GM21526 (cell line): ENCODE data around the gene DPP3.
"Not testable (repeated sequence)": the region's sequence is repeated elsewhere in the genome, so short reads cannot be mapped to it uniquely, and the experiment has no call there.

Experiments used
- ATAC-seq: cut with Tn5 transposase; IDR thresholded peaks from one replicate; pipeline ENCODE4 v1.9.1; 2021; ENCODE audit warnings: moderate library complexity; ENCODE audit not compliant: unreplicated experiment, low FRiP score

DPP3 gene

DNA sequence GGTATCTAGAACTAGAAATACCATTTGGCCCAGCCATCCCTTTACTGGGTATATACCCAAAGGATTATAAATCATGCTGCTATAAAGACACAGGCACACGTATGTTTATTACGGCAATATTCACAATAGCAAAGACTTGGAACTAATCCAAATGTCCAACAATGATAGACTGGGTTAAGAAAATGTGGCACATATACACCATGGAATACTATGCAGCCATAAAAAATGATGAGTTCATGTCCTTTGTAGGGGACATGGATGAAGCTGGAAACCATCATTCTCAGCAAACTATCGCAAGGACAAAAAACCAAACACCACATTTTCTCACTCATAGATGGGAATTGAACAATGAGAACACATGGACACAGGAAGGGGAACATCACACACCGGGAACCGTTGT, 16.1 kb upstream of the DPP3 start:
- not testable (repeated sequence) for ATAC-seq

DNA sequence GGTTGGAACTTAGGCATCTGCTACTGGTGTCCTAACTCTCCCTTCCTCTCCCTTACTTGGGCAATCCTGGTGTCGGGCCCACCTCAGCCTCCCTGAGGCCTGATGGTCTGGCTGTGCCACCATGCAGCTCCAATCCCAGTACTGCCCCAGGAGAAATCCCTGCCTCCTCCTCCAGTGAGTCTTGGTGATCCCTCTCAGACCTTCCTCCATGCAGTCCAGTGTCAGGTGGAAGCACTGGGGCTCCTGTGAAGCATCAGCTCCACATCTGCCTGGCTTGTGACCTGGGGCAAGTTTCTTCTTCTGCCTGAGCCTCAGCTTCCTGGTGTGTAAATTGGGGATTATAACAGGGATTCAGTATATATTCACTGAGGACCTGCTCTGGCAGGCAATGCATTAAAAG, 15.3 kb upstream of the DPP3 start:
- ATAC-seq, result no peak

DNA sequence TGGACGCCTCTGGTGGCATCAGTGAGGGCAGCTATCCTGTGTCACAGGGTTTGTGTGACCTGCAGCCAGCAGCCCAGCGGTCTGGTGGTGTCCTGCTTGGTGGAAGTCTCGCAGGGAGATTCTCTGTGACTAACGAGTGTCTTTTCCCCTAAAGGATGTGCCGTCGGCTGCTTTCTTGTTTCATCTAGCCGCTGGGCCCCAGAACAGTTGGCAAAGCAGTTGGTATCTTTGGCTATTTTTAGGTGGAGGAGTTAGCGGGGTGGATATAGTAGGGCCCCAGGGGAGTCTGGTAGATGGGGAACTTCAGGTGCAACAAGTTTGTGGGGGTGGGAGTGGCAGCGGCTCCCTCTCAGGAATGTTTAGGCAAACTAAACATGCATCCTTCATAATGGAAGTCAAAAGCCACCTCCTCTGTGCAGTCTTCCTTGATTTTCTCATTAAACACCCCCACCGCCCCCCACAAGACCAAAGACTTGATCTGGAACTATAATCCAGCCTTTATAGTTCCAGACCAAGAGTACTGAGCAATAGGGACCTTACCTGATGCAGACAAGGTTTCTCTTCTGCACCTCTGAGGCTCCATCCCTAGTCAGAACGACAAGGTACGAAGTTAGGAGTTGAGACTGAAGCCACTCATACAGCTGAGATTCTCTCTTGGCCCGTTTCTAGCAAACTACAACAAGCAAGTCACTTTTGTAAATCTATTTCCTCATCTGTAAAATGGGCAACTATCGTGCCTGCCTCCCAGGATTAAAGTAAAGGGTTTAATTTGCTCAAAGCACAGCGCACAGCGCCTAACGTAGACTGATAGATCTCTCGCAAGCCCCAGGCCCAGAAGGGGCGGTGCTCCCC, 14.6 kb upstream of the DPP3 start:
- ATAC-seq, result no peak

DNA sequence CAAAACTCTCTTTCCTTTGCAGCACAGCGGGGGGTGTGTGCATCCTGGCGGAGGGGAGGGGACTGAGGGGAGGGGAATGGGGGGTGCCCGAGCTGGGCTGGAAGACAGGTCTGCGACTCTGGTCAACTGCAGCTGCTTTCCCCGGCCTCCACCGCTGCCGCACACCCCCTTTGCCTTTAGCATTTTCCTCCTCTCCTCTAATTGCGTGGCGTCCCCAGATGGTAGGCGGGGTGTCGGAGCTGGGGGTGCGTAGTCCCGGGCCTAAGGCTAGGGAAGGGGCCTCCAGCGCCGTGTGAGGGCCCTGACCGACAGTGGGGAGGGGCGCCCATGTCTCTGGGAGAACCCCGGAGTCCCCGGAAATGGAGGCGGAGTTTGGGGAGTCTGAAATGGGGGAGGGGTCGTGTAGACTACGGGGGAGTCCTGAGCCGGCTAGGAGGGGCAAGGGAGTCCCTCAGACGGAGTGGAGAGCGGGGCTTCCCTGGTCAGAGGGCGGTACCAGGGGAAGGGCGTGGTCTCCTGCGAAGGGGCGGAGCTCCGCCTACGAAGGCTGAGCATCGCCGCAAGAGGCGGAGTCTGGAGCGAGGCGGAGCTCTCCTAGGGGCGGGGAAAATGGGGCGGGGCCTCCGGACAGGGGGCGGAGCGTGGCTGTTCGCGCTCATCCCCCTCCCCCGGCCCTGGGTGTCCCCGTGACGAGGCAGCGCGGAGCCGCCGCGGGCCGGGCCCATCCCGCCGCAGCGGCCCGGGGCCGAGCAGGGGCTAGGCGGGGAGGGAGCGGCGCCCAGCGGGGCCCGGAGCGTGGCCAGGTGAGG, 13.8 kb upstream of the DPP3 start, which contains the start of gene PELI3:
TSS of gene PELI3 (plus strand) at position 681 of the 809 bp plus-strand sequence. CDS start 1,224 bp downstream, outside the sequence.
- ATAC-seq, result peak; percentile 63

DNA sequence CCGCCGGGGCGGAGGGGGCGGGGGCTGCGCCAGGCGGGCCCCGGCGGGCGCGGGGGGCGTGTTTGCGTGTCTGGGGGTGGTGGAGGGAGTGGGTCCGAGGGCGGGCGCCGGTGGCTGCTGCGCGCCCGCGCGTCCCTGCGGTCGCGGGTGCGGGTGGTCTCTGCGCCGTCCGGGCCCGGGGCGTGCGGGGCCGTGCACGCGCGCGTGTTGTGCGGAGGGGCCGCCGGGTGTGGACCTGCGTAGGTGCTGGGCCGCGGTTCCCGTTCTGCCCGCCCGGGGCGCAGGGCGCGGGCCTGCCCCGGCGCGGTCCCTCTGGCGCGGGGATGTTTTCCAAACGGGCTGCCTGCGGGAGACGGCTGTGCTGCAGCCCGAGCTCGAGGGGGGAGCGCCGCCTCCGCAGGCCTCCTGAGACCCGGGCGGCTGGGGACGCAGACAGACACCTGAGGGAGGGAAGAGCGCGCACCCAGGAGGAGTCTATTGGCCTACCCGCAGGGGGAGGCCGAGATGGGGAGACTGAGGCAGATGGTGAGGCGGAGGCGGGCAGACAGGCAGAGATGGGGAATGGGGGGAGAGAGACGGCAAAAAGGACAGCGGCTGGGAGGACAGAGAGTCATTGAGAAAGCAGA, 13.1 kb upstream of the DPP3 start:
- peak; percentile 27 for ATAC-seq

DNA sequence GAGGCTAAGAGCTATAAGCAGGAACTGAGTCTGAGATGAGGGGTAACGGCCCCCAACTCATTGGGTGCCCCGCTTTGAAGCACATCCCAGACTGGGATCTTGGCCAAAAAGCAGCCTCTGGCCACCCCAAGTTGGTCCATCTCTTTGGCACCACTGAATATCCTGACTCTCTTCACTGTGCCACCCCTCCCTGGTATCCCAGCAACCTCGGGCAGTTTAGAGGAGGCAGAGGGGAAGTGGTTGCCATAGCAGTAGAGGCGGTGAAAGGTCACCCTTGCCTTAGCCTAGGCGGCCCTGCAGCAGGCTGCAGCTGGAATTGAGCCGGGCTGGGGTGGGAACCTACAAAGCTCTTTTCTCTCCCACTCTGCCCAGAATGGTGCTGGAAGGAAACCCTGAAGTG, 12.5 kb upstream of the DPP3 start:
- ATAC-seq, result no peak

DNA sequence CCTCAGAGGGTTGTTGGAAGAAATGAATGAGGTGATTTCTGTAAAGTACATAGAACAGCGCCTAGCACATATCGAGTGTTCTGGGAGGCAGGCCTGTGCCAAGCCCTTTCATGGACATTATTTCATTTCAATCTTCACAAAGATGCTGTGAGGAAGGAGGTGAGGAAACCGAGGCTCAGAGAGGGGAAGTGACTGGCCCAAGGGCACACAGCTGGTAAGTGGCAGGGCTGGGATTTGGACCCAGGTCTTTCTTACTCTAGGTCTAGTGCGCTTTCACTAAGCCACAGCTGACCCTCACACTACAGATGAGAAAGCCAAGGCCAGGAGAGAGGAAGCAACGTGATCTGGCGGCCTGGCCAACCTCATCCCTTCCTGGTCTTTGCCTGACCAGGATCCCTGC, 11.5 kb upstream of the DPP3 start:
- ATAC-seq, result no peak

DNA sequence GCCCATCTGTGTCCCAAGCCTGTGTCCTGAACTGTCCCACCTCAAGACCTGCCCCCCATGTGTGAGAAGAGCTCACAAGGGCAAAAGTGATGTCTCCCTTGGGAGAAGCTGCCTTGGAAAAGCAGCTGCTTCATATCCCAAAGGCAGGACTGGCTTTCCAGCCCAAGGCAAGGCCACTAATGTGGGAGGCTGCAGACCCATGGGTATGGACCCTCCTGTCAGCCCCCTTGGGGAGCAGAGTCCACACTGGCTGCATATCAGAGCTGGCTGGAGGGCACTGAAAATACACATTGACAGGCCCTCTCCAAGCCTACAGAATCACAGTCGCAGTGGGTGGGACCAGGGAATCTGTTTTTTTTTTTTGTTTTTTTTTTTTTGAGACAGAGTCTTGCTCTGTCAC, 10.8 kb upstream of the DPP3 start:
- no peak for ATAC-seq

DNA sequence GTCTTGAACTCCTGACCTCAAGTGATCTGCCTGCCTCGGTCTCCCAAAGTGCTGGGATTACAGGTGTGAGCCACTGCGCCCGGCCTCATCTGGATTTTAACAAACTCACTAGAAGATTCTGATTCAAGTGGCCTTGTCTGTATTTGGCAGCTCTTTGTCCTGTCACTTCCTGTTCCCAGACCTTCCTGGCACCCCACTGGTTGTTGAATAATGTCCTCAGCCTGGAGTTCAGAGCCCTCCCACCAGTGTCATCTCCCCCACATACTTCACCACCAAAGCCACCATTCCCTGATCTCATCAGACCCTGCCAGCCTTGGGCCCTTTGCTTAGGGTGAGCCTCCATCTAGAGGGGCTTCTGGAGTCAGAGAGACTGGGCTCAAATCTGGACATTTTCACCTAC, 10.2 kb upstream of the DPP3 start:
- ATAC-seq, result no peak

DNA sequence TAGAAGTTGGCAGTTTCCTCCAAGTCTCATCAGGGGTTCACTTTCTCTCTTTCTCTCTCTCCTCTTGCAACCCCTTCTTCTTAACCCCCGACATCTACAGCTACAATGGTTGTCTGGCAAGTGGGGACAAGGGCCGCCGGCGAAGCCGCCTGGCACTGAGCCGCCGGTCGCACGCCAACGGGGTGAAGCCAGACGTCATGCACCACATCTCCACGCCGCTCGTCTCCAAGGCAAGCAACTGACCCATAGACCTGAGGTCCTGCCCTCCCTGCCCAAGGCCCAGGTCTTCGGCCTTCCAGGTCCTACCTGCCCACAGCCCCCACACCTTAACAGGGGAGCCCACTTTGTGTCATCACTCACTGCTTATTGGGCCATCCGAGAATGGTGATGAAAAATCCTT, 9.1 kb upstream of the DPP3 start:
- no peak for ATAC-seq

DNA sequence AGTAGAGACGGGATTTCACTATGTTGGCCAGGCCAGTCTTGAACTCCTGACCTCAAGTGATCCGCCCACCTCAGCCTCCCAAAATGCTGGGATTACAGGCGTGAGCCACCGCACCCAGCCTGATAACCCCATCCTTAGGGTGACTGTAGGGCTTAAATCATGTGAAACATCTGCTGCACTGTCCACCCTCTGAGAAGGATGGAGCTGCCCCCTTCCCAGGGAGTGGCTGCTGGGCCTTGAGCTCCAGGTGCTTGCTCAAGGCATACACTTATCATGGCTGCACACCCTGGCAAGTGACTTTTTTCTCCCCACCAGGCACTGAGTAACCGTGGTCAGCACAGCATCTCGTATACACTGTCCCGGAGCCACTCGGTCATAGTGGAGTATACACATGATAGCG, 8.2 kb upstream of the DPP3 start:
- ATAC-seq, result no peak

DNA sequence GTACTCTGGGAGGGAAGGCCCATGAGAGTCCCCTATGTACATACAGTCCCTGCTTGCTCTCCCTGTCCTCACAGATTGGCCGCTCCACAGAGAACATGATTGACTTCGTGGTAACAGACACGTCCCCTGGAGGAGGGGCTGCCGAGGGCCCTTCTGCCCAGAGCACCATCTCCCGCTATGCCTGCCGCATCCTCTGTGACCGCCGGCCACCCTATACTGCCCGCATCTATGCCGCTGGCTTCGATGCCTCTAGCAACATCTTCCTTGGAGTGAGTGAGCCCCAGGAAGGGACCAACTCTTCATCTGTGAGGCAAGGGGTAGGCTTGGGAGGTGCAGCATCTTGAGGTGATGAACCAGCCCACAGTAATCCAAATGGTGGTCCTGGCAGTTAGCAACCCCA, 7.1 kb upstream of the DPP3 start:
- ATAC-seq, result no peak

DNA sequence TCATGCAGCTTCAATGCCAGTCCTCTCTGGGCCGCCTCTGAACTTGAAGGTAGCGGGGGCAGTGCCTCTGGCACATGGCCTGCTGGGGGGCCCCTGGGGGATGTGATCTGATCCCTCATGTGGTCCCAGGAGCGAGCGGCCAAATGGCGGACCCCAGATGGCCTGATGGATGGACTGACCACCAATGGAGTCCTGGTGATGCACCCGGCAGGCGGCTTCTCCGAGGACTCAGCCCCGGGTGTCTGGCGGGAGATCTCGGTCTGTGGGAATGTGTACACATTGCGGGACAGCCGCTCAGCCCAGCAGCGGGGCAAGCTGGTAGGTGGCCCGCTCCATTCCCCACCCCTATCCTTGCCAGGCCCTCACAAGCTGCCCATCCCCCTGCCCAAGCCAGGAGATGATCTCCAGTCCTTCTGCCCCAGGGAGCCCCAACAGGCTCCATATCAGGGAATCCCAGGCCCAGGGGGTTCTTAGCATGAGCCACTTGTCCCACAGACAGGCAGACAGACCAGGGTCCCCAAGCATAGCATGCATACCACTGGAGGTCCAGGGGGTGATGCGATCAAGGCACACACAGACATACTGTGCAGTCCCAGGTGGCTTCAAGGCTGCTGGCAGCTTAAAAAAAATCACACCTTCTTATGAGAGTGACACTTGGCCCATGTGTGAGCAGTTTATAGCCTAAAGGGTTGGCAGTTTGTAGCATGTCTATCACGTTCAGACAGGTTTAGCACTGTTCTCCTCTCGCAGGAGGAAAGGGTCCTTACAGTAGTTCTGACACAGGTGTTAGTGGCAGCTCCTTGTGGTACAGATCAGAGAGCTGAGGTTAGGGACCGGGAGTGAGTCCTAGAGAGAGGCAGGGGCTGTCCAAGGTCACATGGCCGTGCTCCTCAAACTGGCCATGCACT, 6.4 kb upstream of the DPP3 start:
- ATAC-seq, result no peak

DNA sequence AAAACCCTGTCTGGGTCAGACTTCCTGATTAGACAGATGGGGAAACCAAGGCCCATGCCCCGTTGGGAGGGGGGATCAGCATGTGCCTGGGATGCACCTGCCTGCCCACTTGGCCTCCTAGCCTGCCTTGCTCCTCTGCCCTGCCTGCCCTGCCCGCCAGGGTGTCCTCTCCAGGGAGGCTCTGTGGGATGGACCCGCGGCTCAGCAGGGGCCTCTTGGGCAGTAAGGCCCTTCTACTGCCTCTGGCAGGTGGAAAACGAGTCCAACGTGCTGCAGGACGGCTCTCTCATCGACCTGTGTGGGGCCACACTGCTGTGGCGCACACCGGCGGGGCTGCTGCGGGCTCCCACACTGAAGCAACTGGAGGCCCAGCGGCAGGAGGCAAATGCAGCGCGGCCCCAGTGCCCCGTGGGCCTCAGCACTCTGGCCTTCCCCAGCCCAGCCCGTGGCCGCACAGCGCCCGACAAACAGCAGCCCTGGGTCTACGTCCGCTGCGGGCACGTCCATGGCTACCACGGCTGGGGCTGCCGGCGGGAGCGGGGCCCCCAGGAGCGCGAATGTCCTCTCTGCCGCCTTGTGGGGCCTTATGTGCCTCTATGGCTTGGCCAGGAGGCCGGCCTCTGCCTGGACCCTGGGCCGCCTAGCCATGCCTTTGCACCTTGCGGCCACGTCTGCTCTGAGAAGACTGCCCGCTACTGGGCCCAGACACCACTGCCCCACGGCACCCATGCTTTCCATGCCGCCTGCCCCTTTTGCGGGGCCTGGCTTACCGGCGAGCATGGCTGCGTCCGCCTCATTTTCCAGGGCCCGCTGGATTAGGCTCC, 4.7 kb upstream of the DPP3 start:
- no peak for ATAC-seq

DNA sequence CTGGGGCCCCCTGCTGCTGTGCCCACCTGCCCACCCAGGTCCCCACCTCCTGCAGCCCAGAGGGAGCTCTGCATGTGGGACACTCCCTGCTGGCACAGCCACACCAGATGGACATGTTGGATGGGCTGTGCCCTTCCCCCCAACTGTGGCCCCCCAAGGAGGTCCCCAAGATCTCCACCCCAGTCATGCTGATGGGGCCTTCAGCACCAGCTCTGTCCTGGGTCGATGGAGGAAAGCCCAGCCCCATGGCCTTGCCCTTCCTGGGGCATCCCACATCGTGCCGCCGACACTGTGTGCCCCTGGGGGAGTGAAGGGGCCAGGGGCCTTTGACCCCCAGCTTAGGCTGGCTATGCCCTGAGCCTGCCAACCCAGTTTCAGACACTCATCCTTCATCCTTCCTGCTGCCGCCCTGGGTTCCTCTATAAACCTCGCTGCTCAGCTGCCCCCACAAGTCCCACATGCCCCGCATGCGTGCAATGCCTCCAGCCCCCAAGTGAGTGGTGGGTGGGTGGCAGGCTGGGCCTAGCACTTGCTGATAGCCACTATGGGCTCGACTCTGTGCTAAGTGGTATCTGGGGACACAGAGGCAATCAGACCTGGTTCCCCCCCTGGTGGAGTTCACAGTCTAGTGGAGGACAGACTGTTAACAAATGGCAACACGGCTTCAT, 3.9 kb upstream of the DPP3 start:
- no peak for ATAC-seq

DNA sequence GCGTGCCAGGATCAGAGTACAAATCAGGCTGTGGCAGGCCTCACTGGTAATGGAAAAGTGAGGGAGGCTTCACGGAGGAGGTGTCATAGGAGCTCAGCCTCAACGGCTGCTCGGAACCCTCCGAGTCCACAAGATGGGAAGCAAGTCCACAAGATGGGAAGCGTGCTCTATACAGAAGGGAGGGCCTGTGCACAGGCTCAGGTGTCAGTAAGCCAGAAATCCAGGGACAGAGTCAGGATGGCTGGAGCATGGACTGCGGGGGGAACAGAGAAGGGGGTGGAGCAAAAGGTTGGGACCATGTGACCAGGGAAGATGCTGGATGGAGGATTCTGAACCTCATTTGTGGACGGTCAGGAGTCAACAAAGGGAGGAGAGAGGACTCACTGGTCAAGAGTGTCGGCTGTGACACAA, 3.4 kb upstream of the DPP3 start:
- ATAC-seq, result no peak

DNA sequence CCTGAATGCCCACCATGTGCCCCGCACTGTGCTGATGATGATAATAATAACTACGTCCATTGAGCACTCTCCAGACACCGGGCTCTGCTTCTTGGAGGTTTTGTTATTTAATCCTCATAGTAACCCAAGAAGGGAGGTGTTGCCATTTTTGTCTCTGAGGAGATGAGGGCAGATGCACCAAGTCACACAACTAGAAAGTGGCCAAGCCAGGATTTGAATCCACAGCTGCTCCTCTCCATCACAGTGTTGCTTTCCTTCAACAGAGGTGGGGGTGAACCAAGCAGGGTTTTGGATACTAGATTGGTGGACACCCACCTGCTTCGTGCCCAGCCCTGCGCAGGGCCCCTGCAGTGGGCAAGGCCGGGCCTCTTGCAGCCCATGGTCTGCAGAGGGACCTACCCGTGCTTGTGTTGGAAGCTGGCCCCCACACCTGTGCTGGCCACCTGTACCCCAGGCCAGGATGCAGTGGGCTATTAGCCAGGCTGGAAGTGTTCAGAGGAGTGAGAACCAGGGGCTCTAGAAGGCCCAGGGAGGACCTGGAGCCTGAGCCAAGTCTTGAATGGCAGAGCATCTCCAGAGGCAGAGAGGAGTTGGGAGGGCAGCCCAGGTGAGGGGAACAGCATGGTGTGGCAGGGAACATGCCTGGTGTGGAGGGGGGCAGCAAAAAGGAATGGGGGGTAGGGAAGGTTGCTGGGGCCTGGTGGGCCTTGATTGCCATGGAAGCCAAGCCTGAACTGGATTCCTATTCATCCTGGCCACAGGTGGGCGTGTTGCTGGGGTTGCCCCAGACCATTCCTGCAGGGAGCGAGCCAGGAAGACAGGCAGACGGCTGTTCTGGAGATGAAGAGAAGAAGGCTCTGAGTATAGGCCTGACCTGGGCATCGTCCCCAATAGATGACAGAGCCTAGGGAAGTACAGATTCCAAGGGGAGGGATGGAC, 2.7 kb upstream of the DPP3 start:
- ATAC-seq, result no peak
